Fibroblast of lung (primary cell): ENCODE measurements around the gene DALRD3. TPM values are rescaled to one million over a fixed set of nuclear protein-coding genes. Genes with fewer than 3 reads are reported as not detected.

ENCODE experiments used
- DNase-seq, 2 donors: peaks; one replicate each; pipeline versions ENCODE4 v3.0.0 to v3.0.0-alpha.2; 2010; ENCODE audit warnings: low read depth in 2 of 2
- H2AFZ ChIP-seq: 2 replicates; pipeline ENCODE4 v1.5.1; 2012; ENCODE audit warnings: low read length, control low read depth, inconsistent platforms
- H3K27ac ChIP-seq: 2 replicates; pipeline ENCODE4 v1.5.1; 2011; ENCODE audit warnings: low read length, control low read depth; ENCODE audit not compliant: insufficient read depth
- H3K27me3 ChIP-seq: 2 replicates; pipeline ENCODE4 v1.5.1; 2011; ENCODE audit warnings: mild to moderate bottlenecking, low read length; ENCODE audit not compliant: control insufficient read depth, insufficient read depth
- H3K36me3 ChIP-seq: 2 replicates; pipeline ENCODE4 v1.5.1; 2011; ENCODE audit warnings: low read length; ENCODE audit not compliant: control insufficient read depth, insufficient read depth
- H3K4me1 ChIP-seq: 2 replicates; pipeline ENCODE4 v1.5.1; 2011; ENCODE audit warnings: low read length; ENCODE audit not compliant: control insufficient read depth, insufficient read depth; ENCODE audit errors: extremely low read depth
- H3K4me2 ChIP-seq: 2 replicates; pipeline ENCODE4 v1.5.1; 2011; ENCODE audit warnings: low read length, control low read depth; ENCODE audit not compliant: insufficient read depth; ENCODE audit errors: extremely low read depth
- H3K4me3 ChIP-seq, 4 experiments: fragments of 200-600 bp in 1 of 4; sonication (generic) in 1 of 4; replicated peaks in 1 of 4; 2 replicates each; pipeline ENCODE4 v1.5.1; 2011 to 2016; ENCODE audit warnings: low read length in 4 of 4, low read depth in 3 of 4, mild to moderate bottlenecking in 3 of 4, control low read depth in 2 of 4, inconsistent platforms in 1 of 4, mixed read lengths in 1 of 4; ENCODE audit not compliant: insufficient read depth in 1 of 4; ENCODE audit errors: control extremely low read depth in 1 of 4
- H3K79me2 ChIP-seq: 2 replicates; pipeline ENCODE4 v1.5.1; 2012; ENCODE audit warnings: mild to moderate bottlenecking, low read length, inconsistent platforms; ENCODE audit not compliant: control insufficient read depth, insufficient read depth
- H3K9ac ChIP-seq: 2 replicates; pipeline ENCODE4 v1.5.1; 2011; ENCODE audit warnings: mild to moderate bottlenecking, low read length, control low read depth; ENCODE audit not compliant: insufficient read depth
- H3K9me3 ChIP-seq: 2 replicates; pipeline ENCODE4 v1.5.1; 2012; ENCODE audit warnings: low read depth, low read length; ENCODE audit not compliant: control insufficient read depth, insufficient read depth
- H4K20me1 ChIP-seq: 2 replicates; pipeline ENCODE4 v1.5.1; 2011; ENCODE audit warnings: low read length; ENCODE audit not compliant: control insufficient read depth, insufficient read depth; ENCODE audit errors: extremely low read depth
- EZH2 ChIP-seq: IDR thresholded peaks from 2 replicates; pipeline ENCODE4 v1.5.1; 2012; ENCODE audit warnings: low read length, control low read depth, mild to moderate bottlenecking; ENCODE audit errors: missing control alignments
- polyA plus RNA-seq, 2 donors: library from polyadenylated mRNA; depleted of rRNA in 1 of 2; stranded (reverse) in 1 of 2; unstranded in 1 of 2; fragments of >200 nt; gene quantifications; 2 replicates each; pipeline ENCODE4 v1.2.1, GENCODE V29; 2011 to 2012; ENCODE audit warnings: missing spikeins in 1 of 2
- total RNA-seq: library from RNA; depleted of rRNA; stranded (reverse); fragments of >200 nt; gene quantifications from 2 replicates; pipeline ENCODE4 v1.2.1, GENCODE V29; 2014
- TF ChIP-seq, protein P1 (sequence below), 2 donors: IDR thresholded peaks in 1 of 2; conservative IDR thresholded peaks in 1 of 2; 1 replicate in 1 of 2; 2 replicates in 1 of 2; pipeline ENCODE4 v1.5.1; 2011 to 2012; ENCODE audit warnings: low read length in 2 of 2, control low read depth in 1 of 2, inconsistent platforms in 1 of 2, low read depth in 1 of 2, mild to moderate bottlenecking in 1 of 2

The DALRD3 gene
- total and polyA plus RNA-seq, 2 donors (not counting 1 experiment from before 2014, with no cell fraction given) = 40.2 to 70.2 TPM

- TF ChIP-seq, protein P1, sequence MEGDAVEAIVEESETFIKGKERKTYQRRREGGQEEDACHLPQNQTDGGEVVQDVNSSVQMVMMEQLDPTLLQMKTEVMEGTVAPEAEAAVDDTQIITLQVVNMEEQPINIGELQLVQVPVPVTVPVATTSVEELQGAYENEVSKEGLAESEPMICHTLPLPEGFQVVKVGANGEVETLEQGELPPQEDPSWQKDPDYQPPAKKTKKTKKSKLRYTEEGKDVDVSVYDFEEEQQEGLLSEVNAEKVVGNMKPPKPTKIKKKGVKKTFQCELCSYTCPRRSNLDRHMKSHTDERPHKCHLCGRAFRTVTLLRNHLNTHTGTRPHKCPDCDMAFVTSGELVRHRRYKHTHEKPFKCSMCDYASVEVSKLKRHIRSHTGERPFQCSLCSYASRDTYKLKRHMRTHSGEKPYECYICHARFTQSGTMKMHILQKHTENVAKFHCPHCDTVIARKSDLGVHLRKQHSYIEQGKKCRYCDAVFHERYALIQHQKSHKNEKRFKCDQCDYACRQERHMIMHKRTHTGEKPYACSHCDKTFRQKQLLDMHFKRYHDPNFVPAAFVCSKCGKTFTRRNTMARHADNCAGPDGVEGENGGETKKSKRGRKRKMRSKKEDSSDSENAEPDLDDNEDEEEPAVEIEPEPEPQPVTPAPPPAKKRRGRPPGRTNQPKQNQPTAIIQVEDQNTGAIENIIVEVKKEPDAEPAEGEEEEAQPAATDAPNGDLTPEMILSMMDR (conservative IDR thresholded peaks at IDR 0.05 in 1 of 2, IDR thresholded peaks at IDR 0.05 in 1 of 2; ENCODE audit: low read depth in 1 of 2, low read length in 2 of 2) = no peak
- TF ChIP-seq EZH2 = no peak
- no peak overlapping the region for H3K9ac ChIP-seq
- peaks cover 5% of the 10 kb centered on the region for H3K36me3 ChIP-seq
- no peak overlapping the region for H3K4me2 ChIP-seq
- H3K9me3 ChIP-seq = no peaks in the 10 kb centered on the region
- no peak overlapping the region for H3K27ac ChIP-seq
- no peak overlapping the region for H3K4me3 ChIP-seq
- H3K27me3 ChIP-seq = no peaks in the 10 kb centered on the region
- H2AFZ ChIP-seq = no peak overlapping the region
- H4K20me1 ChIP-seq = no peaks in the 10 kb centered on the region
- no peaks in the 10 kb centered on the region for H3K4me1 ChIP-seq
- H3K79me2 ChIP-seq = no peaks in the 10 kb centered on the region
- no peak for DNase-seq
These were observed 36.4 kb downstream of the DALRD3 start for GRCh38 chr3:48982016-48982415.

GRCh38 chr3:48980295-48980694, 38.1 kb downstream of the DALRD3 start:
- Histone ChIP-seq H3K4me1 (no peaks in the 10 kb centered on the region), H3K27ac (no peak overlapping the region), H3K9me3 (no peaks in the 10 kb centered on the region), H3K79me2 (no peaks in the 10 kb centered on the region), H3K9ac (no peak overlapping the region), H4K20me1 (no peaks in the 10 kb centered on the region), H3K27me3 (no peaks in the 10 kb centered on the region), H3K4me2 (no peak overlapping the region), H2AFZ (no peak overlapping the region), H3K4me3 (no peak overlapping the region), H3K36me3 (peaks cover 5% of the 10 kb centered on the region)
- TF ChIP-seq EZH2 = no peak
- TF ChIP-seq, protein P1 (conservative IDR thresholded peaks at IDR 0.05 in 1 of 2, IDR thresholded peaks at IDR 0.05 in 1 of 2; ENCODE audit: low read depth in 1 of 2, low read length in 2 of 2) = no peak
- DNase-seq = no peak

GRCh38 chr3:48979451-48979850, 38.9 kb downstream of the DALRD3 start:
- no peak overlapping the region for H2AFZ ChIP-seq
- H3K79me2 ChIP-seq = no peaks in the 10 kb centered on the region
- peaks cover 10% of the 10 kb centered on the region for H3K36me3 ChIP-seq
- H3K27ac ChIP-seq = no peak overlapping the region
- no peaks in the 10 kb centered on the region for H4K20me1 ChIP-seq
- no peak for TF ChIP-seq EZH2
- TF ChIP-seq, protein P1 (conservative IDR thresholded peaks at IDR 0.05 in 1 of 2, IDR thresholded peaks at IDR 0.05 in 1 of 2; ENCODE audit: low read depth in 1 of 2, low read length in 2 of 2) = no peak
- H3K4me2 ChIP-seq = no peak overlapping the region
- H3K4me1 ChIP-seq = no peaks in the 10 kb centered on the region
- no peaks in the 10 kb centered on the region for H3K9me3 ChIP-seq
- no peak overlapping the region for H3K9ac ChIP-seq
- DNase-seq = no peak
- H3K27me3 ChIP-seq = no peaks in the 10 kb centered on the region
- no peak overlapping the region for H3K4me3 ChIP-seq
